Smooth muscle cell (in vitro differentiated cells): ENCODE measurements around the gene JPT2. TPM values are rescaled to one million over a fixed set of nuclear protein-coding genes. Genes with fewer than 3 reads are reported as not detected.

Experiments used
- DNase-seq: peaks from one replicate; lab custom pipeline; 2025; ENCODE audit not compliant: unreplicated experiment; lab: John Stamatoyannopoulos, UW
- H2AFZ ChIP-seq: fragments of 200-600 bp; sonication (generic); 2 replicates; pipeline ENCODE4 v1.6.0; 2016; ENCODE audit warnings: antibody characterized with exemption, low read depth, mild to moderate bottlenecking
- H3F3A ChIP-seq: fragments of 200-600 bp; sonication (generic); 2 replicates; pipeline ENCODE4 v1.6.0; 2017; ENCODE audit warnings: antibody characterized with exemption, low read depth
- H3K27ac ChIP-seq: fragments of 200-600 bp; sonication (generic); 2 replicates; pipeline ENCODE4 v1.5.1; 2016; ENCODE audit warnings: low read depth, mild to moderate bottlenecking
- H3K27me3 ChIP-seq: fragments of 200-600 bp; sonication (generic); 2 replicates; pipeline ENCODE4 v1.6.1; 2016; ENCODE audit warnings: low read depth, mild to moderate bottlenecking
- H3K36me3 ChIP-seq: fragments of 200-600 bp; sonication (generic); 2 replicates; pipeline ENCODE4 v1.5.1; 2016; ENCODE audit warnings: low read depth
- H3K4me1 ChIP-seq: fragments of 200-600 bp; sonication (generic); 2 replicates; pipeline ENCODE4 v1.5.1; 2016; ENCODE audit warnings: low read depth
- H3K4me2 ChIP-seq: fragments of 200-600 bp; sonication (generic); 2 replicates; pipeline ENCODE4 v1.6.0; 2016; ENCODE audit warnings: mild to moderate bottlenecking
- H3K4me3 ChIP-seq: fragments of 200-600 bp; sonication (generic); 2 replicates; pipeline ENCODE4 v1.5.1; 2016; ENCODE audit warnings: mild to moderate bottlenecking
- H3K79me2 ChIP-seq: fragments of 200-600 bp; sonication (generic); 2 replicates; pipeline ENCODE4 v1.6.0; 2016; ENCODE audit warnings: low read depth, mild to moderate bottlenecking
- H3K9ac ChIP-seq: fragments of 200-600 bp; sonication (generic); 2 replicates; pipeline ENCODE4 v1.6.0; 2016; ENCODE audit warnings: low read depth
- H3K9me3 ChIP-seq: fragments of 200-600 bp; sonication (generic); replicated peaks from 2 replicates; pipeline ENCODE4 v1.5.1; 2016; ENCODE audit warnings: low read depth
- H4K20me1 ChIP-seq: fragments of 200-600 bp; sonication (generic); 2 replicates; pipeline ENCODE4 v1.6.0; 2016; ENCODE audit warnings: low read depth
- WGBS: methylation state at CpG from one replicate; pipeline ENCODE4 v1.1.7; 2016; ENCODE audit warnings: low lambda C conversion rate; 5-methylcytosine and 5-hydroxymethylcytosine counted together
- polyA plus RNA-seq: library from polyadenylated mRNA; unstranded; fragments of >200 nt; fragmentation: Nextera tagmentation; extraction: Ambion mirVana; gene quantifications from 2 replicates; pipeline ENCODE4 v1.2.1, GENCODE V29; 2016
- total RNA-seq: library from RNA; depleted of rRNA; stranded (reverse); fragments of >200 nt; gene quantifications from 2 replicates; pipeline ENCODE4 v1.2.3, GENCODE V29; 2014
- TF ChIP-seq, protein P1 (sequence below): fragments of 200-600 bp; sonication (generic); IDR thresholded peaks from 2 replicates; pipeline ENCODE4 v1.5.1; 2017; ENCODE audit warnings: borderline replicate concordance, mild to moderate bottlenecking, antibody characterized with exemption; ENCODE audit not compliant: insufficient read depth, poor library complexity, severe bottlenecking

Gene JPT2
- total and polyA plus RNA-seq, 2 experiments from 2014 or later = 7.2 to 28.6 TPM

DNA sequence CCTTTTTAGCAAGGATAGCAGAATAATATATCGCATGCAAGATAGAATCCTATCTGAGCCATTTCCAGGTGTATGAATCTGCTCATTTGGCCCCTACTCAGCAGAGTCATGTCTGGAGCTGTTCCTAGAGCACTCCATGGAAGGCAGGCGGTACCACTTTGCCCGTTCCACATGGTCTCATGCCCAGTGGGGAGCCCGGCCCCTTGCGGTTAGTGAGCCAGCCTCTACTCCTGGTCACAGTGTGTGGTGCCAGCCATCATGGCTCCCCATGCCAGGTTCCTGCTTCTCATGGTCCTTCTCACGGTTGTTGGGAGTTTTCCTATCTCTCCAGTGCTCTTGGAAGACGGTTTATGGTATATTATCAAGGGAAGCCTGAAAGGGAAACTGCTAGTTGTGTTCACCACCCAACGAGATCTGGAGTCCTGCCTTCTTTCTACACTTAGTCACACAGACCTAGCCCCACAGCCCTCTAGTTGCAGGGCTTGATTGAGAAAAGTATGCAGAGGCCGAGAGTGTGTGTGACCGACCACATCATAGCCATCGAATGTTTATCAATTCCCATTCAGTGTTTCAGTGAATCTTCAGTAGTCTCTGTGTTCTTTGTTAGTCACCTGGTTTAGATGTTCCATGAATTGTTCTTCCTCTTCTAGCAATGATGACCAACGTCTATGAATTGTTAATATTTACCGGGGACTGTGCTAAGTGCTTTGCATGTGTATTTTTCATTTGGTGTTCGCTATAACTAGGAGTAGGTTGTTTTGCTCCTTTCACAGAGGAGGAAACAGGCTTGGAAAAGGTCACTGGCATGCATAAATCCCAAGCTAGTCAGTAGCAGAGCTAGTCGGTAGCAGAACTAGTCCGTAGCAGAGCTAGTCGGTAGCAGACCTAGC lies 9.6 kb downstream of the JPT2 start:
- H3F3A ChIP-seq = peaks cover 21% of the 10 kb centered on the region
- H3K4me3 ChIP-seq = no peak overlapping the region
- no peak overlapping the region for H2AFZ ChIP-seq
- no peak for DNase-seq
- peak overlapping the region; percentile 78 for H3K9ac ChIP-seq
- no peaks in the 10 kb centered on the region for H3K9me3 ChIP-seq
- H4K20me1 ChIP-seq = peaks cover 37% of the 10 kb centered on the region
- H3K4me2 ChIP-seq = no peak overlapping the region
- H3K36me3 ChIP-seq = peaks cover 16% of the 10 kb centered on the region
- H3K4me1 ChIP-seq = no peaks in the 10 kb centered on the region
- peak overlapping the region; percentile 97 for H3K27ac ChIP-seq
- 94% methylated on average over 17 of the region's 17 CpGs for WGBS
- H3K79me2 ChIP-seq = peaks cover 78% of the 10 kb centered on the region
- TF ChIP-seq, protein P1, sequence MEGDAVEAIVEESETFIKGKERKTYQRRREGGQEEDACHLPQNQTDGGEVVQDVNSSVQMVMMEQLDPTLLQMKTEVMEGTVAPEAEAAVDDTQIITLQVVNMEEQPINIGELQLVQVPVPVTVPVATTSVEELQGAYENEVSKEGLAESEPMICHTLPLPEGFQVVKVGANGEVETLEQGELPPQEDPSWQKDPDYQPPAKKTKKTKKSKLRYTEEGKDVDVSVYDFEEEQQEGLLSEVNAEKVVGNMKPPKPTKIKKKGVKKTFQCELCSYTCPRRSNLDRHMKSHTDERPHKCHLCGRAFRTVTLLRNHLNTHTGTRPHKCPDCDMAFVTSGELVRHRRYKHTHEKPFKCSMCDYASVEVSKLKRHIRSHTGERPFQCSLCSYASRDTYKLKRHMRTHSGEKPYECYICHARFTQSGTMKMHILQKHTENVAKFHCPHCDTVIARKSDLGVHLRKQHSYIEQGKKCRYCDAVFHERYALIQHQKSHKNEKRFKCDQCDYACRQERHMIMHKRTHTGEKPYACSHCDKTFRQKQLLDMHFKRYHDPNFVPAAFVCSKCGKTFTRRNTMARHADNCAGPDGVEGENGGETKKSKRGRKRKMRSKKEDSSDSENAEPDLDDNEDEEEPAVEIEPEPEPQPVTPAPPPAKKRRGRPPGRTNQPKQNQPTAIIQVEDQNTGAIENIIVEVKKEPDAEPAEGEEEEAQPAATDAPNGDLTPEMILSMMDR = no peak
- H3K27me3 ChIP-seq = no peaks in the 10 kb centered on the region

DNA sequence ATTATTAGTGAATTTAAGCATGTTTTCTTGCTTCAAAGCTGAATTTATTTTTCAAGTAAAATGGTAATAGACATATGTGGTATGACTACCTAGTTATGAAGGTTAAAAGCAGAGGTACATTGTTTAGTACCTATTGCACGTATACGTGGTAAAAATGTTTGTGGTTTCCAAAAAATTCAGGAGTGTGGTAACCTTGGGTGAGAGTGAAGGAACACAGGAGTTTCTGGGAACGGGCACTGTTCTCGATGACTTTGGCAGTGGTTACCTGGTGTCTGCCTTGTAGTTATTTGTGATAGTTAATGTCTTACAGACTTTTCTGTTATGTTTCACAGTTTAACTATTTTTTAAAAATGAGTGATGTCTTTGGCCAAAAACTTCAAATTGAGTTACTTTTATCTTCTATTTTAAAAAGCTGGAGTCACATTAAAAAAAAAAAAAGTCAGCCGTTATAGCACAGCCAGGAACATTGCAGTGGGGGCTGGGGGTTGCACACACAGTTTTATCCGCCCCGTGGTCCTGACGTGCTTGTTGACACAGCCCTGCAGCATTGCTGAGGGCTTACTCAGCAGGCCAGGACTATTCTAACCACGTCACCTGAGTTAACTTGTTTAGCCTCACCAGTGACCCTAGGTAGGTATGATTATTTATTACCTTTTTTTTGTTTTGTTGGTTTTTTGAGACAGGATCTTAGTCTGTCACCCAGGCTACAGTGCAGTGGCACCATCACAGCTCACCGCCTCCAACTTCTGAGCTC lies 10.9 kb downstream of the JPT2 start:
- no peaks in the 10 kb centered on the region for H3K27me3 ChIP-seq
- H4K20me1 ChIP-seq = peaks cover 27% of the 10 kb centered on the region
- peak overlapping the region; percentile 78 for H3K9ac ChIP-seq
- H3K27ac ChIP-seq = peak overlapping the region; percentile 97
- H3F3A ChIP-seq = peaks cover 24% of the 10 kb centered on the region
- H3K9me3 ChIP-seq = no peaks in the 10 kb centered on the region
- H3K4me1 ChIP-seq = no peaks in the 10 kb centered on the region
- TF ChIP-seq, protein P1 = no peak
- no peak overlapping the region for H3K4me3 ChIP-seq
- DNase-seq = no peak
- H3K79me2 ChIP-seq = peaks cover 77% of the 10 kb centered on the region
- 70% methylated on average over 10 of the region's 10 CpGs for WGBS
- H2AFZ ChIP-seq = no peak overlapping the region
- peak overlapping the region; percentile 2 for H3K4me2 ChIP-seq
- peaks cover 19% of the 10 kb centered on the region for H3K36me3 ChIP-seq

DNA sequence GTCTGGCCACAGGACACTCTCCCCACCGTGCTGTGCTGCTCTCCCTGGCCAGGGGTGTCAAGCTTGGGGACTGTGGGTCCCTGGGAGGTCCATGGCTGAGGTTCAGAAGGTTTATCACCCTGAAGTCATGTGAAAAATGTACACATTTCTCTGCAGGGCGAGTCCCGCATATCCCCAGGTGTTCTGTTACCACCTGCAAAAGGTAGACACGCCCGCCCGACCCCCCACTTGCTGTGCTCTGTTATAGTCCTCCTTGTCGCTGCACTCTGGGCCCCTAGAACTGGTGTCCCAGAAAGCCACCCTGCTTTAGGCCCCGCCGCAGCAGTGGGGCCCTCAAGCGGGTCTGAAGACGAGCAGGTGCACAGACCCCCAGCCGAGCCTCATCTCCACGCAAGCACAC lies 11.8 kb downstream of the JPT2 start:
- H2AFZ ChIP-seq = no peak overlapping the region
- H3K9ac ChIP-seq = peak overlapping the region; percentile 78
- peak overlapping the region; percentile 97 for H3K27ac ChIP-seq
- peaks cover 76% of the 10 kb centered on the region for H3K79me2 ChIP-seq
- no peaks in the 10 kb centered on the region for H3K9me3 ChIP-seq
- H3K4me2 ChIP-seq = peak overlapping the region; percentile 14
- H3K4me1 ChIP-seq = no peaks in the 10 kb centered on the region
- H3K4me3 ChIP-seq = no peak overlapping the region
- no peak for DNase-seq
- WGBS = 89% methylated on average over 13 of the region's 13 CpGs
- H3K36me3 ChIP-seq = peaks cover 19% of the 10 kb centered on the region
- H3F3A ChIP-seq = peaks cover 24% of the 10 kb centered on the region
- H3K27me3 ChIP-seq = no peaks in the 10 kb centered on the region
- H4K20me1 ChIP-seq = peaks cover 22% of the 10 kb centered on the region
- TF ChIP-seq, protein P1 = no peak
